G401 (cell line): ENCODE measurements around the gene PTPN21. TPM values are rescaled to one million over a fixed set of nuclear protein-coding genes. Genes with fewer than 3 reads are reported as not detected.

Source experiments
- DNase-seq: peaks from one replicate; pipeline ENCODE4 v3.0.0-alpha.2; 2015; ENCODE audit warnings: low spot score
- in situ Hi-C: cut with HindIII; loops from 2 replicates; pipeline ENCODE4 v1.10.0; 2016; ENCODE audit warnings: low sequenced_read_pairs, mixed read lengths
- total RNA-seq: library from RNA; depleted of rRNA; stranded (reverse); fragments of >200 nt; shearing (Covaris generic); gene quantifications from 2 replicates; pipeline ENCODE4 v1.2.3, GENCODE V29; 2014

The PTPN21 gene
- total RNA-seq, 1 experiment from 2014 or later, result 3.6 TPM

GRCh38 chr14:88481059-88481458 lies 73.7 kb downstream of the PTPN21 start:
- in situ Hi-C loops, result no loop called here
- DNase-seq, result no peak

- DNase-seq, result no peak
- in situ Hi-C loops, result no loop called here
Observed at GRCh38 chr14:88479574-88479987, 75.2 kb downstream of the PTPN21 start.

GRCh38 chr14:88478931-88479330 lies 75.9 kb downstream of the PTPN21 start:
- in situ Hi-C loops, result no loop called here
- no peak for DNase-seq

GRCh38 chr14:88477513-88478250 lies 77.1 kb downstream of the PTPN21 start:
- in situ Hi-C loops, result no loop called here

GRCh38 chr14:88476825-88477224 lies 78.0 kb downstream of the PTPN21 start:
- in situ Hi-C loops, result no loop called here
- DNase-seq, result no peak

More at GRCh38 chr14:88477513-88478250, 77.1 kb downstream of the PTPN21 start:
- DNase-seq, result no peak

GRCh38 chr14:88476214-88476774 lies 78.5 kb downstream of the PTPN21 start:
- in situ Hi-C loops, result no loop called here
- no peak for DNase-seq

- DNase-seq, result no peak
- in situ Hi-C loops, result no loop called here
Observed at GRCh38 chr14:88473791-88474190, 81.0 kb downstream of the PTPN21 start.

- in situ Hi-C loops, result no loop called here
- DNase-seq, result no peak
Observed at GRCh38 chr14:88470542-88471440, 84.0 kb downstream of the PTPN21 start.

- in situ Hi-C loops, result no loop called here
- no peak for DNase-seq
Observed at GRCh38 chr14:88468406-88468805, 86.4 kb downstream of the PTPN21 start.

GRCh38 chr14:88463318-88463717 lies 91.5 kb downstream of the PTPN21 start:
- peak; percentile 19 for DNase-seq
- in situ Hi-C loops, result no loop called here

GRCh38 chr14:88454886-88455285 lies 99.9 kb downstream of the PTPN21 start:
- no peak for DNase-seq
- in situ Hi-C loops, result no loop called here

- in situ Hi-C loops, result no loop called here
- DNase-seq, result no peak
Observed at GRCh38 chr14:88452231-88452630, 102.6 kb downstream of the PTPN21 start.

GRCh38 chr14:88439088-88439487 lies 115.7 kb downstream of the PTPN21 start:
- DNase-seq, result no peak

GRCh38 chr14:88437658-88438057 lies 117.1 kb downstream of the PTPN21 start:
- in situ Hi-C loops, result no loop called here
- DNase-seq, result no peak

More at GRCh38 chr14:88439088-88439487, 115.7 kb downstream of the PTPN21 start:
- in situ Hi-C loops, result no loop called here

- in situ Hi-C loops, result no loop called here
- DNase-seq, result no peak
Observed at GRCh38 chr14:88430976-88431375, 123.8 kb downstream of the PTPN21 start.

GRCh38 chr14:88426271-88426670 lies 128.5 kb downstream of the PTPN21 start:
- in situ Hi-C loops, result no loop called here
- DNase-seq, result peak; percentile 33

- DNase-seq, result no peak
- in situ Hi-C loops, result no loop called here
Observed at GRCh38 chr14:88424573-88424972, 130.2 kb downstream of the PTPN21 start.

- in situ Hi-C loops, result no loop called here
- DNase-seq, result no peak
Observed at GRCh38 chr14:88422919-88423650, 131.7 kb downstream of the PTPN21 start.

- no peak for DNase-seq
- in situ Hi-C loops, result no loop called here
Observed at GRCh38 chr14:88422047-88422446, 132.8 kb downstream of the PTPN21 start.
